Prostate gland (tissue), 2 donors: Measurements from ENCODE around the gene UGDH. TPM values are rescaled to one million over a fixed set of nuclear protein-coding genes. Genes with fewer than 3 reads are reported as not detected.

Experiments used
- DNase-seq: peaks from one replicate; pipeline ENCODE4 v3.0.0-alpha.2; 2019; ENCODE audit warnings: low spot score
- H3K27ac ChIP-seq, 2 donors: fragments of 200-600 bp; sonication (generic); 2 replicates each; pipeline ENCODE4 v1.5.1; 2017 to 2019
- H3K27me3 ChIP-seq: fragments of 200-600 bp; sonication (generic); replicated peaks from 2 replicates; pipeline ENCODE4 v1.5.1; 2019; ENCODE audit not compliant: insufficient read depth
- H3K36me3 ChIP-seq, 2 donors: fragments of 200-600 bp; sonication (generic); 1 replicate in 1 of 2; 2 replicates in 1 of 2; pipeline versions ENCODE4 v1.5.1 to v1.8.1; 2017 to 2019
- H3K4me1 ChIP-seq: fragments of 200-600 bp; sonication (generic); replicated peaks from 2 replicates; pipeline ENCODE4 v1.5.1; 2019
- H3K4me3 ChIP-seq, 2 donors: fragments of 200-600 bp; sonication (generic); 2 replicates each; pipeline ENCODE4 v1.5.1; 2017 to 2019
- H3K9me3 ChIP-seq: fragments of 200-600 bp; sonication (generic); 2 replicates; pipeline ENCODE4 v1.5.1; 2017
- CTCF ChIP-seq, 4 experiments: fragments of 200-600 bp in 2 of 4; fragments of 450-650 bp in 2 of 4; sonication (generic) in 2 of 4; IDR thresholded peaks; 1 replicate in 3 of 4; 2 replicates in 1 of 4; pipeline ENCODE4 v1.5.1; 2016 to 2019; ENCODE audit warnings: antibody characterized with exemption in 4 of 4, mild to moderate bottlenecking in 2 of 4, moderate library complexity in 2 of 4
- POLR2A ChIP-seq: fragments of 450-650 bp; IDR thresholded peaks from one replicate; pipeline ENCODE4 v1.6.1; 2016; ENCODE audit warnings: antibody characterized with exemption, mild to moderate bottlenecking
- POLR2AphosphoS5 ChIP-seq: sonication (generic); formaldehyde crosslinking; IDR thresholded peaks from one replicate; pipeline ENCODE4 v1.6.1; 2017; ENCODE audit warnings: antibody characterized with exemption
- WGBS: methylation state at CpG from one replicate; pipeline ENCODE4 v1.1.5; 2018; 5-methylcytosine and 5-hydroxymethylcytosine counted together
- intact Hi-C: fragments of 100-400 bp; cut with DNase I; formaldehyde crosslinking; loops from one replicate; pipeline ENCODE4 v1.14.2; 2022
- total RNA-seq, 2 donors: library from RNA; depleted of rRNA; stranded (reverse); fragments of >200 nt; gene quantifications; one replicate each; pipeline ENCODE4 v1.1.0, GENCODE V29; 2016

The UGDH gene
- total RNA-seq, result 100 to 1,000 TPM in 1 of 2 donors, 10 to 100 TPM in 1; 59.0 to 147 TPM

GRCh38 chr4:39527296-39528060 is at the start of gene UGDH:
TSS of gene UGDH (minus strand) at chr4:39527439. CDS start at chr4:39521512, 5,927 bp downstream.
- intact Hi-C loops, result loop anchor here (2.0 to 5.0 kb wide), 3 partner anchors 111 to 449 kb away; partner anchors contain the start of genes PDS5A, SMIM14 and UBE2K
- H3K9me3 ChIP-seq, result no peaks in the 10 kb centered on the region
- TF ChIP-seq POLR2A (peak; percentile 97), POLR2AphosphoS5 (peak; percentile 97), CTCF (IDR thresholded peaks at IDR 0.05) (peak in 2 of 4 experiments; percentile 4 to 30)
- peak within 1 kb of the TSS; percentile 95 to 97 for H3K27ac ChIP-seq
- WGBS, result 0% methylated on average over 28 of the region's 73 CpGs
- peaks cover 5% of the 10 kb centered on the region for H3K4me1 ChIP-seq
- H3K36me3 ChIP-seq, result no peaks in the 10 kb centered on the region
- no peaks in the 10 kb centered on the region for H3K27me3 ChIP-seq
- H3K4me3 ChIP-seq, result peak within 1 kb of the TSS; percentile 66 to 89
- peak; percentile 98 for DNase-seq

GRCh38 chr4:39574946-39575345 is 47.7 kb upstream of the UGDH start:
- Histone ChIP-seq H3K4me3 (no peak overlapping the region), H3K27ac (no peak overlapping the region), H3K9me3 (no peaks in the 10 kb centered on the region), H3K27me3 (no peaks in the 10 kb centered on the region), H3K36me3 (no peaks in the 10 kb centered on the region), H3K4me1 (no peaks in the 10 kb centered on the region)
- no peak for TF ChIP-seq CTCF (IDR thresholded peaks at IDR 0.05)
- no peak for TF ChIP-seq POLR2A
- no peak for TF ChIP-seq POLR2AphosphoS5
- DNase-seq, result no peak
- WGBS, result 96% methylated on average over 5 of the region's 5 CpGs
- intact Hi-C loops, result no loop called here

GRCh38 chr4:39571504-39571903 is 44.3 kb upstream of the UGDH start:
- Histone ChIP-seq H3K36me3 (no peaks in the 10 kb centered on the region), H3K27me3 (no peaks in the 10 kb centered on the region), H3K27ac (no peak overlapping the region), H3K4me3 (no peak overlapping the region), H3K4me1 (no peaks in the 10 kb centered on the region), H3K9me3 (no peaks in the 10 kb centered on the region)
- DNase-seq, result no peak
- 87% methylated on average over 6 of the region's 6 CpGs for WGBS
- intact Hi-C loops, result no loop called here
- no peak for TF ChIP-seq POLR2AphosphoS5
- no peak for TF ChIP-seq CTCF (IDR thresholded peaks at IDR 0.05)
- no peak for TF ChIP-seq POLR2A

- TF ChIP-seq CTCF (IDR thresholded peaks at IDR 0.05), result no peak
- no peak for TF ChIP-seq POLR2AphosphoS5
- TF ChIP-seq POLR2A, result no peak
- no peaks in the 10 kb centered on the region for H3K4me1 ChIP-seq
- H3K27ac ChIP-seq, result no peak overlapping the region
- DNase-seq, result no peak
- H3K27me3 ChIP-seq, result no peaks in the 10 kb centered on the region
- intact Hi-C loops, result no loop called here
- 98% methylated on average over 4 of the region's 4 CpGs for WGBS
- no peaks in the 10 kb centered on the region for H3K9me3 ChIP-seq
- H3K36me3 ChIP-seq, result no peaks in the 10 kb centered on the region
- no peak overlapping the region for H3K4me3 ChIP-seq
Observed at GRCh38 chr4:39571054-39571453, 43.8 kb upstream of the UGDH start.

GRCh38 chr4:39569209-39569608 is 42.0 kb upstream of the UGDH start:
- Histone ChIP-seq H3K4me3 (no peak overlapping the region), H3K4me1 (no peaks in the 10 kb centered on the region), H3K27me3 (no peaks in the 10 kb centered on the region), H3K36me3 (no peaks in the 10 kb centered on the region), H3K9me3 (no peaks in the 10 kb centered on the region), H3K27ac (peak overlapping the region; percentile 38 to 45)
- intact Hi-C loops, result no loop called here
- TF ChIP-seq POLR2A (no peak), CTCF (IDR thresholded peaks at IDR 0.05) (no peak), POLR2AphosphoS5 (no peak)
- WGBS, result 52% methylated on average over 4 of the region's 4 CpGs
- no peak for DNase-seq
